ENCODE results near the gene DDIT4. TPM values are rescaled to one million over a fixed set of nuclear protein-coding genes. Genes with fewer than 3 reads are reported as not detected.

The DDIT4 gene
- total and polyA plus RNA-seq, 9 of the 15 experiments (the other 6 are each of a cell fraction or from before 2014, with no cell fraction given), result 8.2 to 675 (median 159) TPM

- TF ChIP-seq MEF2A (IDR thresholded peaks at IDR 0.05; ENCODE audit: control insufficient read depth, low read depth, low read length) (no peak), BACH1 (tag; IDR thresholded peaks at IDR 0.05) (no peak), L3MBTL2 (IDR thresholded peaks at IDR 0.05) (peak; percentile 31; the same call in 1 of the 2 replicates), FIP1L1 (IDR thresholded peaks at IDR 0.05; ENCODE audit: low read depth, low read length, poor library complexity, severe bottlenecking) (no peak), KDM1A (IDR thresholded peaks at IDR 0.05) (peak in 1 of 2 experiments; percentile 74), NCOA6 (IDR thresholded peaks at IDR 0.05) (no peak), RBM34 (IDR thresholded peaks at IDR 0.05; ENCODE audit: borderline replicate concordance, insufficient read depth, low read length) (no peak), STAG1 (CRISPR knock-in tag; IDR thresholded peaks at IDR 0.05; ENCODE audit: borderline replicate concordance) (no peak), ZNF408 (CRISPR knock-in tag; IDR thresholded peaks at IDR 0.05; ENCODE audit: low read depth) (no peak), ZNF778 (CRISPR knock-in tag; IDR thresholded peaks at IDR 0.05) (no peak), SIX5 (IDR thresholded peaks at IDR 0.05; ENCODE audit: borderline replicate concordance in 1 of 2, insufficient read depth in 1 of 2, low read depth in 1 of 2, low read length in 2 of 2) (no peak), HCFC1 (IDR thresholded peaks at IDR 0.05; ENCODE audit: low read depth, low read length) (no peak), HSF4 (CRISPR knock-in tag; IDR thresholded peaks at IDR 0.05; ENCODE audit: borderline replicate concordance) (no peak), SREBF1 (IDR thresholded peaks at IDR 0.05; ENCODE audit: borderline replicate concordance, low read depth, low read length) (no peak), GABPB1 (CRISPR knock-in tag; IDR thresholded peaks at IDR 0.05) (no peak; the same call in 1 of the 2 replicates), ZNF12 (CRISPR knock-in tag; IDR thresholded peaks at IDR 0.05) (no peak), CCAR2 (IDR thresholded peaks at IDR 0.05; ENCODE audit: low read depth, low read length) (no peak), LEF1 (IDR thresholded peaks at IDR 0.05) (peak; percentile 66; the same call in 1 of the 2 replicates), ZNF280B (CRISPR knock-in tag; IDR thresholded peaks at IDR 0.05) (no peak), GTF2E2 (tag; IDR thresholded peaks at IDR 0.05) (no peak), PRMT5 (CRISPR knock-in tag; IDR thresholded peaks at IDR 0.05) (no peak), RHOXF2B (CRISPR knock-in tag; conservative IDR thresholded peaks at IDR 0.05) (no peak; the same call in 1 of the 2 replicates), RB1 (IDR thresholded peaks at IDR 0.05; ENCODE audit: low read depth) (peak; percentile 17; the same call in 1 of the 2 replicates), POLR2AphosphoS2 (IDR thresholded peaks at IDR 0.05; ENCODE audit: low read length) (no peak), SMARCC2 (IDR thresholded peaks at IDR 0.05; ENCODE audit: low read depth) (no peak), STAT5B (CRISPR knock-in tag; IDR thresholded peaks at IDR 0.05) (no peak)
- TF ChIP-seq, protein P1, sequence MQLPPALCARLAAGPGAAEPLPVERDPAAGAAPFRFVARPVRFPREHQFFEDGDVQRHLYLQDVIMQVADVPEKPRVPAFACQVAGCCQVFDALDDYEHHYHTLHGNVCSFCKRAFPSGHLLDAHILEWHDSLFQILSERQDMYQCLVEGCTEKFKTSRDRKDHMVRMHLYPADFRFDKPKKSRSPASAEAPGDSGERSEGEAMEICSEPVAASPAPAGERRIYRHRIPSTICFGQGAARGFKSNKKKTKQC (CRISPR knock-in tag; IDR thresholded peaks at IDR 0.05), result no peak
- TF ChIP-seq, protein P2, sequence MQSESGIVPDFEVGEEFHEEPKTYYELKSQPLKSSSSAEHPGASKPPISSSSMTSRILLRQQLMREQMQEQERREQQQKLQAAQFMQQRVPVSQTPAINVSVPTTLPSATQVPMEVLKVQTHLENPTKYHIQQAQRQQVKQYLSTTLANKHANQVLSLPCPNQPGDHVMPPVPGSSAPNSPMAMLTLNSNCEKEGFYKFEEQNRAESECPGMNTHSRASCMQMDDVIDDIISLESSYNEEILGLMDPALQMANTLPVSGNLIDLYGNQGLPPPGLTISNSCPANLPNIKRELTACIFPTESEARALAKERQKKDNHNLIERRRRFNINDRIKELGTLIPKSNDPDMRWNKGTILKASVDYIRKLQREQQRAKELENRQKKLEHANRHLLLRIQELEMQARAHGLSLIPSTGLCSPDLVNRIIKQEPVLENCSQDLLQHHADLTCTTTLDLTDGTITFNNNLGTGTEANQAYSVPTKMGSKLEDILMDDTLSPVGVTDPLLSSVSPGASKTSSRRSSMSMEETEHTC (IDR thresholded peaks at IDR 0.05), result no peak
Observed at GRCh38 chr10:72254813-72255568, 18.7 kb upstream of the DDIT4 start (continued).
